Urinary bladder (tissue), 4 donors: ENCODE data around the gene GLTP. TPM values are rescaled to one million over a fixed set of nuclear protein-coding genes. Genes with fewer than 3 reads are reported as not detected.
"Not testable (repeated sequence)": the region's sequence is repeated elsewhere in the genome, so short reads cannot be mapped to it uniquely, and the experiment has no call there.

ENCODE experiments used
- DNase-seq: peaks from one replicate; pipeline ENCODE4 v3.0.0-alpha.2; 2015; ENCODE audit errors: extremely low spot score
- H3K27ac ChIP-seq: one replicate; pipeline ENCODE4 v1.5.1; 2013; ENCODE audit warnings: low read depth, mild to moderate bottlenecking, moderate library complexity
- H3K36me3 ChIP-seq: one replicate; pipeline ENCODE4 v1.6.1; 2013; ENCODE audit warnings: mild to moderate bottlenecking, moderate library complexity; ENCODE audit not compliant: insufficient read depth
- H3K4me1 ChIP-seq: one replicate; pipeline ENCODE4 v1.6.1; 2013; ENCODE audit warnings: mild to moderate bottlenecking, moderate library complexity; ENCODE audit not compliant: insufficient read depth
- H3K4me3 ChIP-seq: one replicate; pipeline ENCODE4 v1.5.1; 2013; ENCODE audit warnings: low read depth, low read length
- WGBS: extraction: QIAGEN DNeasy Blood & Tissue Kit; methylation state at CpG from one replicate; pipeline ENCODE4 v1.1.7; 2013; 5-methylcytosine and 5-hydroxymethylcytosine counted together
- polyA plus RNA-seq: library from polyadenylated mRNA; stranded (reverse); fragments of 200-250 nt; gene quantifications from one replicate; pipeline ENCODE4 v1.2.3, GENCODE V29; 2013
- total RNA-seq: library from RNA; depleted of rRNA; stranded (reverse); fragments of >200 nt; gene quantifications from one replicate; pipeline ENCODE4 v1.2.3, GENCODE V29; 2014
- donor health status: healthy with polysubstance abuse.
- donor health status: healthy.

Gene GLTP
- total and polyA plus RNA-seq, 2 donors: 26.0 to 60.2 TPM

- DNase-seq: no peak
- Histone ChIP-seq H3K27ac (peak overlapping the region; percentile 42), H3K4me1 (no peaks in the 10 kb centered on the region), H3K36me3 (no peaks in the 10 kb centered on the region), H3K4me3 (peak overlapping the region; percentile 66)
- WGBS: 57% methylated on average over 7 of the region's 7 CpGs
Measured at GRCh38 chr12:109878749-109879148, 1.6 kb downstream of the GLTP start.

GRCh38 chr12:109878247-109878625, 2.1 kb downstream of the GLTP start:
- H3K4me3 ChIP-seq: no peak overlapping the region
- no peak for DNase-seq
- no peaks in the 10 kb centered on the region for H3K36me3 ChIP-seq
- H3K4me1 ChIP-seq: no peaks in the 10 kb centered on the region
- H3K27ac ChIP-seq: no peak overlapping the region
- WGBS: 83% methylated on average over 3 of the region's 3 CpGs

GRCh38 chr12:109877504-109878246, 2.7 kb downstream of the GLTP start:
- DNase-seq: no peak
- Histone ChIP-seq H3K27ac (peak overlapping the region; percentile 43), H3K36me3 (no peaks in the 10 kb centered on the region), H3K4me1 (no peaks in the 10 kb centered on the region), H3K4me3 (no peak overlapping the region)
- 60% methylated on average over 10 of the region's 10 CpGs for WGBS

GRCh38 chr12:109876406-109876805, 3.9 kb downstream of the GLTP start:
- Histone ChIP-seq H3K36me3 (no peaks in the 10 kb centered on the region), H3K4me1 (no peaks in the 10 kb centered on the region), H3K4me3 (no peak overlapping the region), H3K27ac (peak overlapping the region; percentile 38)
- no peak for DNase-seq

- Histone ChIP-seq H3K36me3 (no peaks in the 10 kb centered on the region), H3K27ac (peak overlapping the region; percentile 38), H3K4me1 (no peaks in the 10 kb centered on the region), H3K4me3 (no peak overlapping the region)
- DNase-seq: no peak
- WGBS: 78% methylated on average over 6 of the region's 6 CpGs
Measured at GRCh38 chr12:109875572-109876131, 4.7 kb downstream of the GLTP start.

GRCh38 chr12:109873653-109874052, 6.7 kb downstream of the GLTP start:
- H3K27ac ChIP-seq: no peak overlapping the region
- DNase-seq: no peak
- no peaks in the 10 kb centered on the region for H3K36me3 ChIP-seq
- 85% methylated on average over 6 of the region's 6 CpGs for WGBS
- H3K4me1 ChIP-seq: no peaks in the 10 kb centered on the region
- no peak overlapping the region for H3K4me3 ChIP-seq

- Histone ChIP-seq H3K36me3 (no peaks in the 10 kb centered on the region), H3K4me1 (no peaks in the 10 kb centered on the region), H3K27ac (no peak overlapping the region), H3K4me3 (no peak overlapping the region)
- WGBS: 72% methylated on average over 7 of the region's 7 CpGs
- DNase-seq: no peak
Measured at GRCh38 chr12:109871668-109872314, 8.6 kb downstream of the GLTP start.

GRCh38 chr12:109870648-109871047, 9.7 kb downstream of the GLTP start:
- Histone ChIP-seq H3K4me1 (no peaks in the 10 kb centered on the region), H3K4me3 (no peak overlapping the region), H3K27ac (no peak overlapping the region), H3K36me3 (no peaks in the 10 kb centered on the region)
- no peak for DNase-seq
- WGBS: 65% methylated on average over 2 of the region's 2 CpGs

- no peak for DNase-seq
- H3K36me3 ChIP-seq: no peaks in the 10 kb centered on the region
- 80% methylated on average over 9 of the region's 9 CpGs for WGBS
- H3K27ac ChIP-seq: no peak overlapping the region
- no peak overlapping the region for H3K4me3 ChIP-seq
- no peaks in the 10 kb centered on the region for H3K4me1 ChIP-seq
Measured at GRCh38 chr12:109868182-109869051, 11.9 kb downstream of the GLTP start.

- DNase-seq: peak; percentile 89
- Histone ChIP-seq H3K4me1 (no peaks in the 10 kb centered on the region), H3K27ac (peak overlapping the region; percentile 12), H3K36me3 (no peaks in the 10 kb centered on the region), H3K4me3 (no peak overlapping the region)
- 75% methylated on average over 3 of the region's 3 CpGs for WGBS
Measured at GRCh38 chr12:109864916-109865315, 15.4 kb downstream of the GLTP start.

- H3K4me3 ChIP-seq: no peak overlapping the region
- H3K36me3 ChIP-seq: no peaks in the 10 kb centered on the region
- peak overlapping the region; percentile 51 for H3K27ac ChIP-seq
- no peaks in the 10 kb centered on the region for H3K4me1 ChIP-seq
- DNase-seq: no peak
- 69% methylated on average over 9 of the region's 9 CpGs for WGBS
Measured at GRCh38 chr12:109863847-109864712, 16.3 kb downstream of the GLTP start.

GRCh38 chr12:109862491-109862890, 17.9 kb downstream of the GLTP start:
- WGBS: 95% methylated on average over 9 of the region's 9 CpGs
- not testable (repeated sequence) for H3K27ac ChIP-seq, DNase-seq, H3K4me3 ChIP-seq, H3K4me1 ChIP-seq, H3K36me3 ChIP-seq
